Muscle layer of duodenum (tissue), 2 donors: ENCODE measurements around the gene IL2RG.
A peak's percentile ranks its signal among the peaks of the same experiment; 100 is the strongest.

Experiments
- H3K27ac ChIP-seq: one replicate; pipeline ENCODE4 v1.7.0; 2013; ENCODE audit warnings: mild to moderate bottlenecking, low read length
- H3K27me3 ChIP-seq: one replicate; pipeline ENCODE4 v1.7.0; 2013; ENCODE audit warnings: low read depth, mild to moderate bottlenecking, control low read depth, low read length
- H3K36me3 ChIP-seq, 2 donors: one replicate each; pipeline ENCODE4 v1.7.0; 2013; ENCODE audit warnings: low read length in 2 of 2, control low read depth in 1 of 2, mild to moderate bottlenecking in 1 of 2; ENCODE audit not compliant: insufficient read depth in 2 of 2, control insufficient read depth in 1 of 2
- H3K4me1 ChIP-seq, 2 donors: one replicate each; pipeline ENCODE4 v1.7.0; 2013; ENCODE audit warnings: low read length in 2 of 2, mild to moderate bottlenecking in 2 of 2, control low read depth in 1 of 2, moderate library complexity in 1 of 2; ENCODE audit not compliant: insufficient read depth in 2 of 2, control insufficient read depth in 1 of 2
- H3K4me3 ChIP-seq, 2 donors: one replicate each; pipeline ENCODE4 v1.7.0; 2013; ENCODE audit warnings: low read length in 2 of 2, low read depth in 1 of 2, mild to moderate bottlenecking in 1 of 2
- H3K9me3 ChIP-seq, 2 donors: one replicate each; pipeline ENCODE4 v1.7.0; 2013; ENCODE audit warnings: low read length in 2 of 2, control low read depth in 1 of 2, mild to moderate bottlenecking in 1 of 2; ENCODE audit not compliant: control insufficient read depth in 1 of 2
- donor health status: healthy.

Gene IL2RG

DNA sequence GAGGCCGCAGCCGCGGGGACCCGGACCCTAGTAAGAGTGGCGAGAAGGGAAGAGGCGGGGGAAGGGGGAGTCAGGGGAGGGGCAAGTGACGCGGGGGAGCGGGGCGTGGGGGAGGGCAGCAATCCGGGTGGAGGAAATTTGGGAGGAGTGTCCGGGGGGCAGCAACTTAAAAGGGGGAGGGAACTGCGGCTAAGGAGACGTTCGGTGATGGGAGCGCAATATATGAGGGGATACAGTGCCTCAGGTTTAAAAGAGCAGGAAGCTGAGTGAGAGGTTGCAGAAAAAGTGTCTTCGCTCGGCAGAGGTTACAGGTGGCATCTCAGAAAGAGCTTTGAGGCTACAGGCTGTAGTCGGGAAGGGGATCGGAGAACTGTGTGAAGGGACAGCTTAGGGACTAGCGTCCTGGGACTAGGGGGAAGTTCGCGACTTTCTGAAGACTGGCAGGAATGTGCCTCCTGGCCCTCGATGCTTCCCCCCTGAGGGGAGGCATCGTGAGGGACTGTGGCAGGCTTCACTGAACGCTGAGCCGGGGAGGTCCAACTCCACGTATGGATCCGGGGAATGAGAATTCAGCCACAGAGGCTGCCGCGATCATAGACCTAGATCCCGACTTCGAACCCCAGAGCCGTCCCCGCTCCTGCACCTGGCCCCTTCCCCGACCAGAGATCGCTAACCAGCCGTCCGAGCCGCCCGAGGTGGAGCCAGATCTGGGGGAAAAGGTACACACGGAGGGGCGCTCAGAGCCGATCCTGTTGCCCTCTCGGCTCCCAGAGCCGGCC is 15.2 kb downstream of the IL2RG start:
- H3K36me3 ChIP-seq, result no peaks in the 10 kb centered on the region
- H3K4me1 ChIP-seq, result peaks cover 4 to 17% of the 10 kb centered on the region in 2 donors
- H3K4me3 ChIP-seq, result peak overlapping the region; percentile 69 to 70
- H3K27ac ChIP-seq, result no peak overlapping the region
- no peaks in the 10 kb centered on the region for H3K9me3 ChIP-seq
- no peaks in the 10 kb centered on the region for H3K27me3 ChIP-seq

DNA sequence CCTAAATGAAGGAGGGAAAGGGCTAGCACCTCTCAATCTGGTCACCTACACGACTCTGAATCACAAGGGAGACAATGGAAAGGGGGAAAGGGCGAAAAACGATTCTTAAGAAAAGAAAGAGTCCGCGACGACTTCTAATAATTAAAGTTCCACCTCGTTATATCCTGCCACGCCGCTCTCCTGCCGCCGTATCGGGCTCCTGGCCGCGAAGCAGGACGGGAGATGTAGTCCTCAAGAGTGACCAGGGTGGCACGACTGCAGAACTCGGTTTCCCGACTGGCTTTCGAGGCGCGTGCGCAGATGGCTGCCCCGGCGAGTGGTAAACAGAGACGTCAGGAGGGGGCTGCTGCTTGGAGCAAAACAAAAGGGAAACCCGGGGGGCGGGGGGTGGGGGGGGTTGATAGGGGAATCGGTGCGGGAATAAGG is 15.8 kb downstream of the IL2RG start, which contains the start of gene FOXO4:
Gene FOXO4 (plus strand): TSS at position 297 of the 426 bp plus-strand sequence. CDS start 678 bp downstream, outside the sequence.
- Histone ChIP-seq H3K27ac (no peak within 1 kb of the TSS), H3K36me3 (no peaks in the 10 kb centered on the region), H3K4me3 (peak within 1 kb of the TSS; percentile 70 to 72), H3K27me3 (no peaks in the 10 kb centered on the region), H3K4me1 (peaks cover 4 to 17% of the 10 kb centered on the region in 2 donors), H3K9me3 (no peaks in the 10 kb centered on the region)

DNA sequence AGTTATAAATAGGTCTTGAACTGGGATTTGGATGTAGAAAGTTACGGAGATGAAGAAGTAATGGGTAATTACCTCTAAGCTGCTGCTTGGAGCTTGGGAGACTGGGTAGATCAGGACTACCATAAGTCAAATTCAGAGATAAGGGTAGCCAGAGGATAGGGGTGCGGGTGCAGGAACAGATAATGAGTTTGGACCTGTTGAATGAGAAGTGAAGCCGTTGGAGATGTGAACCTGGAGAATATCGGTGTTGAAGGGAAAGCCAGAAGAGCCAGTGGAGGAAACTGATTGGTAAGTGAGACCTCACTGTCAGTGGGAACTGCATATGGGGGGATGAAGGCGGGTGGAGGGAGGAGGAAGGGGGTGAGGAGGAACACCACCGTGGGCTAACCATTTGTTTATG is 16.3 kb downstream of the IL2RG start:
- H3K9me3 ChIP-seq, result no peaks in the 10 kb centered on the region
- H3K27ac ChIP-seq, result no peak overlapping the region
- peaks cover 4 to 17% of the 10 kb centered on the region in 2 donors for H3K4me1 ChIP-seq
- peak overlapping the region; percentile 70 to 72 for H3K4me3 ChIP-seq
- H3K36me3 ChIP-seq, result no peaks in the 10 kb centered on the region
- H3K27me3 ChIP-seq, result no peaks in the 10 kb centered on the region

DNA sequence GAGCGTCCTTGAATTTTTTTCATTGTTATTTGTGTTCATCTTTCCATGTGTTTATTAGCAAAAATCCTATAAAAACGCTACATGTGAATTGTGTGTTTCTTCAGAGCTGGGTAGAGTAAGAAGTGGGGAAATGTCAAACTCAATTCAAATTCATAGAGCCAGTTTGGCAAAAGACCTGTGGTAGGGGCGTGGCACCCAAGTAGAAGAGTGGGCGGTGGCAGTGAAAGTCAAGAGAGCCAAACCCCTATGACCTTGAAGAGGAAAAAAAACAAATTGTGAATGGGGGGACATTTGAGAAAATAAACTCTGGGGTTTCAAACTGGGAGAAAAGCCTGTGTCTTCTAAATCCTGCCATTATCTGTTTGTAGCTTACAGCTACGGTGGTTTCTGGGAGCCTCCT is 20.1 kb downstream of the IL2RG start:
- Histone ChIP-seq H3K4me1 (peaks cover 0 to 3% of the 10 kb centered on the region in 2 donors), H3K27me3 (no peaks in the 10 kb centered on the region), H3K9me3 (no peaks in the 10 kb centered on the region)

DNA sequence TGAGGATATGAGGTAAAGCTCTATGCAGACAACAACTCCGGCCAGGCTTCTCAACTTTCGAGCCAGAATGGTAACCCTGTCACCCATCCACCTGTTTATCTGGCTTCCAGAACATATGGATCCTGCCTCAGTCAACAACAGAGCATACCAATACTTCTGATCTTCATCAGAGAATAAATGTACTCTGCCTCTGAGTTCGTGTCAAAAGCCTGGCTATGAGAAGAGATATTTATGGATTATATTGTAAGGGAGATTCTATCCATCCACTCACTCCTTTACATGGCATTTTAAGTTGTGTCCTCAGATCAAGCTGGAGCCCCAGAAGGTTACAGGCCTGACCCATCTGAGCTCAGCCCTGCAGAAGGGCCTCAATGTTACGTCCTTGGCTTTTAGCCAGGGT is 25.5 kb downstream of the IL2RG start:
- H3K27ac ChIP-seq, result no peak overlapping the region
- no peaks in the 10 kb centered on the region for H3K27me3 ChIP-seq
- H3K36me3 ChIP-seq, result no peaks in the 10 kb centered on the region
- H3K4me1 ChIP-seq, result no peaks in the 10 kb centered on the region
- H3K4me3 ChIP-seq, result no peak overlapping the region
- H3K9me3 ChIP-seq, result no peaks in the 10 kb centered on the region

More for the DNA sequence above, 20.1 kb downstream of the IL2RG start:
- Histone ChIP-seq H3K36me3 (no peaks in the 10 kb centered on the region), H3K4me3 (no peak overlapping the region), H3K27ac (no peak overlapping the region)

DNA sequence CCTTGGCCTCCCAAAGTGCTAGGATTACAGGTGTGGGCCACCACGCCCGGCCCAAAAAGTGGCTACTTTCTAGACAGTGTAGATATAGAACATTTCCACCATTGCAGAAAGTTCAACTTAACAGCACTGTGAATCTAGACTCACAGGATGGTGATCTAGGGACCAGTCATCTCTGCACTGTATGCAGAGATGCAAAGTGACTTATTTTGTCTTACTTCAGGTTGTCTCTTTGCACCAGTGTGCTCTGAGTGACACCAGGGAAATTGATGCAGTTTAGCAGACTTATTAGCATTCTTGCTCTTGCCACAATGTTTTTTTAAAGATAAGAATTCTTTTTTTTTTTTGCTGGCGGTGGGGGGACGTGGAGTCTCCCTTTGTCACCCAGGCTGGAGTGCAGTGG is 28.6 kb downstream of the IL2RG start:
- Histone ChIP-seq H3K27ac (no peak overlapping the region), H3K4me1 (no peaks in the 10 kb centered on the region), H3K9me3 (no peaks in the 10 kb centered on the region), H3K4me3 (no peak overlapping the region), H3K36me3 (no peaks in the 10 kb centered on the region), H3K27me3 (no peaks in the 10 kb centered on the region)

DNA sequence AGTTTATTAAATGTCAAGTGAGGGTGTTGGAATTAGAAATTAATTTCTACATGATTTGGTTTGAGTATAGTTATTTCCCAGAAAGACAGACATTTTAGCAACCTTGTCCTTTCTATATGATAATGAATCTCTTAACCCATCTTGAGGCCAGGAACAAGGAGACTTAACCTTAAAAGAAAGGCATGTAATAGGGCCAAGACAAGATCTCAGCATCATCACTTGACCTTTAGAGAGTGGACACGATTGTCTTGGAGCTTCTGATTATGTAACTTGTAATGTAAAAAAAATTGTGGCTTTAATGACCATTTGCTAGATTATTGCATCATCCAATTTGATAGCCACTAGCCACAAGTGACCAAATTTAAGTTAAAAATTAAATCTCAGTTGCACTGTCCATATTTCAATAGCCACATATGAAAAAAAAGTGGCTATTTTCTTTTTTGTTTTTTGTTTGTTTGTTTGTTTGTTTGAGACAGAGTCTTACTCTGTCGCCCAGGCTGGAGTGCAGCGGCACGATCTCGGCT is 29.2 kb downstream of the IL2RG start:
- H3K27ac ChIP-seq, result no peak overlapping the region
- H3K9me3 ChIP-seq, result no peaks in the 10 kb centered on the region
- no peak overlapping the region for H3K4me3 ChIP-seq
- no peaks in the 10 kb centered on the region for H3K27me3 ChIP-seq
- no peaks in the 10 kb centered on the region for H3K4me1 ChIP-seq
- no peaks in the 10 kb centered on the region for H3K36me3 ChIP-seq

DNA sequence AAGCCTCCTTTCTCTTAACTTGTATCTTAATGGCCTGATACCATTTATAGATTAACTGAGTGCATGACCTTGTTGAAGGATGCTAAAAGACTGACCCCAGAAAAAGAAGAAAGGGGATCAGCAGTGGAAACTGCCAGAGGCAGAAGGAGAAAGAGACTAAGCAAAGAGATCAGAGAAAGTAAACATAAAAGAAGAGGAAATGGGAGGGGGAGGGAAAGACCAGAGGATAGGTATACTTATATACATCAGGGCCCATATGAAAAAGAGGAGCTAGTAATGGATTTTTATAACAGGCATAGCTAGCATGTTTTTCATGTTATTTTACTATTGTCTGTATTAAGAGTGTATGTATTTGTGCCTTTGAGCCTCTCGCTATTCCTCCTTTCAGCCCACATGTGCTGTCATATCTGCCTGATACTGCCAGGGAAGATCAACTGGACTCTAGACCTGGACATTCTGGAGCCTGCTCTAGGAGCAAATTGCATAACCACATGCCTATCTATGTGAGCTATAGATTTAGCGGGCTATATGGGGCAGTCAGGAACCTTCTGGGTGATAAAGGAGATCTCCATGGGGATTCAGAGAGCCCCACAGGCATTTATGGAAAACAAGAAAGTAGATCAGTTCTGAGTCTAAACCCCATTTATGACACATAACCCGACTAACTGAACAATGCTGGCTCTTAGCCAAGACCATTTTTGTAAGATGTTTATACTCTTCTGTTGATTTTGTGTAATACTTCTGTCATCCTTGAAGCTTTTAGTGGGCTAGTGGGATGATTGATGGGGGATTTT is 29.9 kb downstream of the IL2RG start:
- no peaks in the 10 kb centered on the region for H3K4me1 ChIP-seq
- no peaks in the 10 kb centered on the region for H3K36me3 ChIP-seq
- no peaks in the 10 kb centered on the region for H3K27me3 ChIP-seq
- no peak overlapping the region for H3K4me3 ChIP-seq
- no peaks in the 10 kb centered on the region for H3K9me3 ChIP-seq
- no peak overlapping the region for H3K27ac ChIP-seq

DNA sequence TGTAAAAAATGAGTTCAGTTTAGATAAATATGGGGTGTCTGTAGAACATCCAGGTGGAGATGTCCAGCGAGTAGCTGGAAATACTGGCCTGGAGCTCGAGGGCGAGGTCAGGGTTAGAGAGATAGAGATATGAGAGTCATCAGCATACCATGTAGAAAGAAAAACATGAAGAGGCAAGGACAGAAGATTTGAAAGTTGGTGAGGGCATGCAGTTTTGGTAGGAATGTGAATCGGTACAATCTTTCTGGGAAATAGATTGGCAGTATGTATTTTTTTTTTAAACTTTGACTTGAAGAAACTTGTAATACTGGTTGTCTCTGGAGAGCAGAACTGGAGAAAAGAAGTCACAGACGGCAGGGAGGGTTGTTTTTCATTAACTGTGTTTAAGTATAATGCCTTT is 40.8 kb downstream of the IL2RG start:
- H3K4me3 ChIP-seq, result no peak overlapping the region
- H3K36me3 ChIP-seq, result no peaks in the 10 kb centered on the region
- H3K9me3 ChIP-seq, result no peaks in the 10 kb centered on the region
- no peaks in the 10 kb centered on the region for H3K27me3 ChIP-seq
- no peak overlapping the region for H3K27ac ChIP-seq
- peaks cover 0 to 13% of the 10 kb centered on the region in 2 donors for H3K4me1 ChIP-seq

DNA sequence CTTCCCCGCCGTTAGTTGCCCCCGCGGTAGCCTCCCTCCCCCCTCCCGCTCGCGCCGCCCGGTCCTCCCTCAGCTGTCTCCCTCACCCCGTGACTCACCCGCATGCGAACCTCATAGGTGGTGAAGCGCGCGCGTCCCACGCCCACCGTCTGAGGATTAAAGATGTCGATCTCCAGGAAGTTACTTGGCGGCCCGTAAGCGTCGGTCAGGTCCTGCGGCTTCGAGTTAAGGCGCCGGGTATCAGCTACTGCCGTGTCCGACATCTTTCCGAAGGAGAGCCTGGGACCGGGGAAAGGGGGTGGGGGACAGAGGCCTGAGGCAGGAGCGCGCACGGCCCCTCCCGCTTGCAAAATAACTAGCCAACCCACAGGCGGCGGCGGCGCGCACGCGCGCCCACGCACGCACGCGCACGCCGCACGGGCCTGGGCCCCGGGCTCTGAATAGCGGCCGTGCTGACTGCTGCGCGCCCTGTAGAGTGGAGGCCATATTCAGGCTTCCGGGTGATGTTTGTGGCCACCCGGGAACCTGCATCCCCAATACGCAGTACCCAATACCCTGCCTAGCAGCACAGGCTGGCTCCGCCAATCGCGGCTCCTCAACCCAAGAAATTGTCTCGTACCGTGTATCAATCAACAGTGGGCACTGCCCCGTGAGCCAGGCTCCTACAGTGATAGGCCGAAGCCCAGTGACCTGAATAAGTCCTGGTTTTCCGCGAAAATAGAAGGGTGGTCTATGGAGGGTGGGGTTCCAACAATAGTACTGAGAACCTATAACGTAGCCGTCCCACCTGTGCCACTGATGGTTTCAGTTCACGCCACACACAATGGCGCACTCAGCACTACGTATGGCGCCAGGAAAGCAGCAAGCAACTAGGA is 43.1 kb downstream of the IL2RG start, which contains the start of gene SNX12:
Gene SNX12 (minus strand): TSS at position 291 of the 875 bp plus-strand sequence. CDS start 28 bp downstream, at position 263.
- H3K4me3 ChIP-seq, result peak within 1 kb of the TSS; percentile 70 to 88
- H3K27me3 ChIP-seq, result no peaks in the 10 kb centered on the region
- no peaks in the 10 kb centered on the region for H3K36me3 ChIP-seq
- H3K27ac ChIP-seq, result peak within 1 kb of the TSS; percentile 87
- no peaks in the 10 kb centered on the region for H3K9me3 ChIP-seq
- H3K4me1 ChIP-seq, result peaks cover 0 to 13% of the 10 kb centered on the region in 2 donors
